ENCODE results near the gene ARHGAP44. TPM values are rescaled to one million over a fixed set of nuclear protein-coding genes. Genes with fewer than 3 reads are reported as not detected.

ARHGAP44 gene
- total and polyA plus RNA-seq, 2 experiments from 2014 or later: 5.8 to 16.4 TPM

DNA sequence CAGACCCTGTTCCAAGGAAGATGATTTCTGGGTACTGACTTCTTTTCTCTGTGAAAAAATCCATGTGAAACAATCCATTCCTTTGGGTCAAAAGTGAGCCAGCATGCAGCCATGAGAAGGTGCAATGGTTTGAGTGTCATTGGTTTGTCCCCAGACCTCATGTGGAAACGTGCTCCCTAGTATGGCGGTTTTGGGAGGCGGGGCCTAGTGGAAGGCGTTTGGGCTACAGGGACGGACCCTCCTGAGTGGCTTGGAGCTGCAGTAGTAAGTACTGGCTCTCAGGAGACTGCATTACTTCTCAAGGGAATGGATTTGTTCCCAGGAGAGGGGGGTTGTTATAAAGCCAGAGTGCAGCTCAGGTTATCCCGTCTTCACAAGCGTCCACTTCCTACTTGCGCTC, 209.2 kb downstream of the ARHGAP44 start:
- H2AFZ ChIP-seq: no peak overlapping the region
- Mint-ChIP-seq H3K4me3 (no peak overlapping the region), H3K4me1 (no peaks in the 10 kb centered on the region), H3K27me3 (ENCODE audit: insufficient read depth, low read depth, poor library complexity) (peaks cover 5% of the 10 kb centered on the region), H3K27ac (no peak overlapping the region), H3K36me3 (ENCODE audit: low read depth) (peaks cover 76% of the 10 kb centered on the region), H3K9me3 (no peaks in the 10 kb centered on the region; the same call in 2 of the 3 replicates)
- ATAC-seq (no peak), DNase-seq (ENCODE audit: low spot score) (no peak)
- no peaks in the 10 kb centered on the region for H3K4me1 ChIP-seq (ENCODE audit: insufficient read depth)
- H3K4me2 ChIP-seq: no peak overlapping the region
- no peaks in the 10 kb centered on the region for H3K27me3 ChIP-seq (ENCODE audit: insufficient read depth)
- no peaks in the 10 kb centered on the region for H3K9me2 ChIP-seq (ENCODE audit: insufficient read depth)
- H3K36me3 ChIP-seq (ENCODE audit: insufficient read depth): peaks cover 81% of the 10 kb centered on the region
- H3F3A ChIP-seq (replicated peaks; ENCODE audit: low read depth): no peaks in the 10 kb centered on the region
- peaks cover 29% of the 10 kb centered on the region for H4K20me1 ChIP-seq (replicated peaks; ENCODE audit: insufficient read depth)
- peaks cover 10% of the 10 kb centered on the region; the same call in 1 of the 2 replicates for H3K79me2 ChIP-seq (replicated peaks; ENCODE audit: insufficient read depth)
- no peak overlapping the region for H3K4me3 ChIP-seq
- H3K27ac ChIP-seq (ENCODE audit: low read depth): no peak overlapping the region
- TF ChIP-seq ZNF331 (CRISPR knock-in tag; IDR thresholded peaks at IDR 0.05; ENCODE audit: low read depth) (no peak), STAT1 (IDR thresholded peaks at IDR 0.05; ENCODE audit: unreplicated experiment) (no peak), POLR2AphosphoS5 (IDR thresholded peaks at IDR 0.05; ENCODE audit: low read depth) (no peak), NANOG (IDR thresholded peaks at IDR 0.05; ENCODE audit: borderline replicate concordance) (no peak), JUNB (IDR thresholded peaks at IDR 0.05; ENCODE audit: unreplicated experiment) (no peak), EZH2phosphoT487 (IDR thresholded peaks at IDR 0.05; ENCODE audit: unreplicated experiment) (no peak), ZNF114 (CRISPR knock-in tag; IDR thresholded peaks at IDR 0.05) (no peak), CREB1 (CRISPR knock-in tag; IDR thresholded peaks at IDR 0.05; ENCODE audit: low read depth) (no peak), EZH2 (IDR thresholded peaks at IDR 0.05; ENCODE audit: low read depth, unreplicated experiment) (no peak)
- TF ChIP-seq, protein P1, sequence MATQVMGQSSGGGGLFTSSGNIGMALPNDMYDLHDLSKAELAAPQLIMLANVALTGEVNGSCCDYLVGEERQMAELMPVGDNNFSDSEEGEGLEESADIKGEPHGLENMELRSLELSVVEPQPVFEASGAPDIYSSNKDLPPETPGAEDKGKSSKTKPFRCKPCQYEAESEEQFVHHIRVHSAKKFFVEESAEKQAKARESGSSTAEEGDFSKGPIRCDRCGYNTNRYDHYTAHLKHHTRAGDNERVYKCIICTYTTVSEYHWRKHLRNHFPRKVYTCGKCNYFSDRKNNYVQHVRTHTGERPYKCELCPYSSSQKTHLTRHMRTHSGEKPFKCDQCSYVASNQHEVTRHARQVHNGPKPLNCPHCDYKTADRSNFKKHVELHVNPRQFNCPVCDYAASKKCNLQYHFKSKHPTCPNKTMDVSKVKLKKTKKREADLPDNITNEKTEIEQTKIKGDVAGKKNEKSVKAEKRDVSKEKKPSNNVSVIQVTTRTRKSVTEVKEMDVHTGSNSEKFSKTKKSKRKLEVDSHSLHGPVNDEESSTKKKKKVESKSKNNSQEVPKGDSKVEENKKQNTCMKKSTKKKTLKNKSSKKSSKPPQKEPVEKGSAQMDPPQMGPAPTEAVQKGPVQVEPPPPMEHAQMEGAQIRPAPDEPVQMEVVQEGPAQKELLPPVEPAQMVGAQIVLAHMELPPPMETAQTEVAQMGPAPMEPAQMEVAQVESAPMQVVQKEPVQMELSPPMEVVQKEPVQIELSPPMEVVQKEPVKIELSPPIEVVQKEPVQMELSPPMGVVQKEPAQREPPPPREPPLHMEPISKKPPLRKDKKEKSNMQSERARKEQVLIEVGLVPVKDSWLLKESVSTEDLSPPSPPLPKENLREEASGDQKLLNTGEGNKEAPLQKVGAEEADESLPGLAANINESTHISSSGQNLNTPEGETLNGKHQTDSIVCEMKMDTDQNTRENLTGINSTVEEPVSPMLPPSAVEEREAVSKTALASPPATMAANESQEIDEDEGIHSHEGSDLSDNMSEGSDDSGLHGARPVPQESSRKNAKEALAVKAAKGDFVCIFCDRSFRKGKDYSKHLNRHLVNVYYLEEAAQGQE (IDR thresholded peaks at IDR 0.05; ENCODE audit: unreplicated experiment): no peak
- TF ChIP-seq, protein P2, sequence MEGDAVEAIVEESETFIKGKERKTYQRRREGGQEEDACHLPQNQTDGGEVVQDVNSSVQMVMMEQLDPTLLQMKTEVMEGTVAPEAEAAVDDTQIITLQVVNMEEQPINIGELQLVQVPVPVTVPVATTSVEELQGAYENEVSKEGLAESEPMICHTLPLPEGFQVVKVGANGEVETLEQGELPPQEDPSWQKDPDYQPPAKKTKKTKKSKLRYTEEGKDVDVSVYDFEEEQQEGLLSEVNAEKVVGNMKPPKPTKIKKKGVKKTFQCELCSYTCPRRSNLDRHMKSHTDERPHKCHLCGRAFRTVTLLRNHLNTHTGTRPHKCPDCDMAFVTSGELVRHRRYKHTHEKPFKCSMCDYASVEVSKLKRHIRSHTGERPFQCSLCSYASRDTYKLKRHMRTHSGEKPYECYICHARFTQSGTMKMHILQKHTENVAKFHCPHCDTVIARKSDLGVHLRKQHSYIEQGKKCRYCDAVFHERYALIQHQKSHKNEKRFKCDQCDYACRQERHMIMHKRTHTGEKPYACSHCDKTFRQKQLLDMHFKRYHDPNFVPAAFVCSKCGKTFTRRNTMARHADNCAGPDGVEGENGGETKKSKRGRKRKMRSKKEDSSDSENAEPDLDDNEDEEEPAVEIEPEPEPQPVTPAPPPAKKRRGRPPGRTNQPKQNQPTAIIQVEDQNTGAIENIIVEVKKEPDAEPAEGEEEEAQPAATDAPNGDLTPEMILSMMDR (conservative IDR thresholded peaks at IDR 0.05; ENCODE audit: low read depth in 2 of 2): no peak
- TF ChIP-seq, protein P3, sequence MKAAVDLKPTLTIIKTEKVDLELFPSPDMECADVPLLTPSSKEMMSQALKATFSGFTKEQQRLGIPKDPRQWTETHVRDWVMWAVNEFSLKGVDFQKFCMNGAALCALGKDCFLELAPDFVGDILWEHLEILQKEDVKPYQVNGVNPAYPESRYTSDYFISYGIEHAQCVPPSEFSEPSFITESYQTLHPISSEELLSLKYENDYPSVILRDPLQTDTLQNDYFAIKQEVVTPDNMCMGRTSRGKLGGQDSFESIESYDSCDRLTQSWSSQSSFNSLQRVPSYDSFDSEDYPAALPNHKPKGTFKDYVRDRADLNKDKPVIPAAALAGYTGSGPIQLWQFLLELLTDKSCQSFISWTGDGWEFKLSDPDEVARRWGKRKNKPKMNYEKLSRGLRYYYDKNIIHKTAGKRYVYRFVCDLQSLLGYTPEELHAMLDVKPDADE (IDR thresholded peaks at IDR 0.05): no peak
- TF ChIP-seq, protein P4, sequence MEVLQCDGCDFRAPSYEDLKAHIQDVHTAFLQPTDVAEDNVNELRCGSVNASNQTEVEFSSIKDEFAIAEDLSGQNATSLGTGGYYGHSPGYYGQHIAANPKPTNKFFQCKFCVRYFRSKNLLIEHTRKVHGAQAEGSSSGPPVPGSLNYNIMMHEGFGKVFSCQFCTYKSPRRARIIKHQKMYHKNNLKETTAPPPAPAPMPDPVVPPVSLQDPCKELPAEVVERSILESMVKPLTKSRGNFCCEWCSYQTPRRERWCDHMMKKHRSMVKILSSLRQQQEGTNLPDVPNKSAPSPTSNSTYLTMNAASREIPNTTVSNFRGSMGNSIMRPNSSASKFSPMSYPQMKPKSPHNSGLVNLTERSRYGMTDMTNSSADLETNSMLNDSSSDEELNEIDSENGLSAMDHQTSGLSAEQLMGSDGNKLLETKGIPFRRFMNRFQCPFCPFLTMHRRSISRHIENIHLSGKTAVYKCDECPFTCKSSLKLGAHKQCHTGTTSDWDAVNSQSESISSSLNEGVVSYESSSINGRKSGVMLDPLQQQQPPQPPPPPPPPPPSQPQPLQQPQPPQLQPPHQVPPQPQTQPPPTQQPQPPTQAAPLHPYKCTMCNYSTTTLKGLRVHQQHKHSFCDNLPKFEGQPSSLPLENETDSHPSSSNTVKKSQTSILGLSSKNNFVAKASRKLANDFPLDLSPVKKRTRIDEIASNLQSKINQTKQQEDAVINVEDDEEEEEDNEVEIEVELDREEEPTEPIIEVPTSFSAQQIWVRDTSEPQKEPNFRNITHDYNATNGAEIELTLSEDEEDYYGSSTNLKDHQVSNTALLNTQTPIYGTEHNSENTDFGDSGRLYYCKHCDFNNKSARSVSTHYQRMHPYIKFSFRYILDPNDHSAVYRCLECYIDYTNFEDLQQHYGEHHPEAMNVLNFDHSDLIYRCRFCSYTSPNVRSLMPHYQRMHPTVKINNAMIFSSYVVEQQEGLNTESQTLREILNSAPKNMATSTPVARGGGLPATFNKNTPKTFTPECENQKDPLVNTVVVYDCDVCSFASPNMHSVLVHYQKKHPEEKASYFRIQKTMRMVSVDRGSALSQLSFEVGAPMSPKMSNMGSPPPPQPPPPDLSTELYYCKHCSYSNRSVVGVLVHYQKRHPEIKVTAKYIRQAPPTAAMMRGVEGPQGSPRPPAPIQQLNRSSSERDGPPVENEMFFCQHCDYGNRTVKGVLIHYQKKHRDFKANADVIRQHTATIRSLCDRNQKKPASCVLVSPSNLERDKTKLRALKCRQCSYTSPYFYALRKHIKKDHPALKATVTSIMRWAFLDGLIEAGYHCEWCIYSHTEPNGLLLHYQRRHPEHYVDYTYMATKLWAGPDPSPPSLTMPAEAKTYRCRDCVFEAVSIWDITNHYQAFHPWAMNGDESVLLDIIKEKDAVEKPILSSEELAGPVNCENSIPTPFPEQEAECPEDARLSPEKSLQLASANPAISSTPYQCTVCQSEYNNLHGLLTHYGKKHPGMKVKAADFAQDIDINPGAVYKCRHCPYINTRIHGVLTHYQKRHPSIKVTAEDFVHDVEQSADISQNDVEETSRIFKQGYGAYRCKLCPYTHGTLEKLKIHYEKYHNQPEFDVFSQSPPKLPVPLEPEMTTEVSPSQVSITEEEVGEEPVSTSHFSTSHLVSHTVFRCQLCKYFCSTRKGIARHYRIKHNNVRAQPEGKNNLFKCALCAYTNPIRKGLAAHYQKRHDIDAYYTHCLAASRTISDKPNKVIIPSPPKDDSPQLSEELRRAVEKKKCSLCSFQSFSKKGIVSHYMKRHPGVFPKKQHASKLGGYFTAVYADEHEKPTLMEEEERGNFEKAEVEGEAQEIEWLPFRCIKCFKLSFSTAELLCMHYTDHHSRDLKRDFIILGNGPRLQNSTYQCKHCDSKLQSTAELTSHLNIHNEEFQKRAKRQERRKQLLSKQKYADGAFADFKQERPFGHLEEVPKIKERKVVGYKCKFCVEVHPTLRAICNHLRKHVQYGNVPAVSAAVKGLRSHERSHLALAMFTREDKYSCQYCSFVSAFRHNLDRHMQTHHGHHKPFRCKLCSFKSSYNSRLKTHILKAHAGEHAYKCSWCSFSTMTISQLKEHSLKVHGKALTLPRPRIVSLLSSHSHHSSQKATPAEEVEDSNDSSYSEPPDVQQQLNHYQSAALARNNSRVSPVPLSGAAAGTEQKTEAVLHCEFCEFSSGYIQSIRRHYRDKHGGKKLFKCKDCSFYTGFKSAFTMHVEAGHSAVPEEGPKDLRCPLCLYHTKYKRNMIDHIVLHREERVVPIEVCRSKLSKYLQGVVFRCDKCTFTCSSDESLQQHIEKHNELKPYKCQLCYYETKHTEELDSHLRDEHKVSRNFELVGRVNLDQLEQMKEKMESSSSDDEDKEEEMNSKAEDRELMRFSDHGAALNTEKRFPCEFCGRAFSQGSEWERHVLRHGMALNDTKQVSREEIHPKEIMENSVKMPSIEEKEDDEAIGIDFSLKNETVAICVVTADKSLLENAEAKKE (CRISPR knock-in tag; IDR thresholded peaks at IDR 0.05): no peak

Data from GM23338 (cell line).